GM21390 (cell line): ENCODE data around the gene APCDD1L.

Experiments
- ATAC-seq: cut with Tn5 transposase; IDR thresholded peaks from one replicate; pipeline ENCODE4 v1.9.1; 2021; ENCODE audit not compliant: unreplicated experiment

Gene APCDD1L

GRCh38 chr20:58492795-58493524 lies 22.2 kb downstream of the APCDD1L start:
- no peak for ATAC-seq

GRCh38 chr20:58492074-58492718 lies 23.0 kb downstream of the APCDD1L start:
- ATAC-seq = no peak

- no peak for ATAC-seq
These were observed 29.0 kb downstream of the APCDD1L start for GRCh38 chr20:58486207-58486606.

GRCh38 chr20:58485393-58485792 lies 29.8 kb downstream of the APCDD1L start:
- ATAC-seq = no peak

- no peak for ATAC-seq
These were observed 31.7 kb downstream of the APCDD1L start for GRCh38 chr20:58483470-58483869.

GRCh38 chr20:58483051-58483450 lies 32.1 kb downstream of the APCDD1L start:
- no peak for ATAC-seq

GRCh38 chr20:58482416-58482815 lies 32.8 kb downstream of the APCDD1L start:
- ATAC-seq = no peak

- no peak for ATAC-seq
These were observed 33.6 kb downstream of the APCDD1L start for GRCh38 chr20:58481481-58482021.

- no peak for ATAC-seq
These were observed 34.5 kb downstream of the APCDD1L start for GRCh38 chr20:58480551-58481336.

- no peak for ATAC-seq
These were observed 35.3 kb downstream of the APCDD1L start for GRCh38 chr20:58479726-58480440.

- no peak for ATAC-seq
These were observed 36.9 kb downstream of the APCDD1L start for GRCh38 chr20:58478141-58478805.

- no peak for ATAC-seq
These were observed 39.7 kb downstream of the APCDD1L start for GRCh38 chr20:58475466-58475865.

- no peak for ATAC-seq
These were observed 41.5 kb downstream of the APCDD1L start for GRCh38 chr20:58473453-58474425.

- no peak for ATAC-seq
These were observed 42.8 kb downstream of the APCDD1L start for GRCh38 chr20:58472273-58473018.

GRCh38 chr20:58471193-58472164 lies 43.7 kb downstream of the APCDD1L start:
- no peak for ATAC-seq

- ATAC-seq = no peak
These were observed 44.6 kb downstream of the APCDD1L start for GRCh38 chr20:58470336-58471192.
